D721Med (cell line): ENCODE data around the gene TRMT44.
"Not testable (repeated sequence)": the region's sequence is repeated elsewhere in the genome, so short reads cannot be mapped to it uniquely, and the experiment has no call there.

ENCODE experiments used
- DNase-seq: peaks from one replicate; pipeline ENCODE4 v3.0.0; 2011; ENCODE audit warnings: low spot score; ENCODE audit not compliant: insufficient read length
- FAIRE-seq: peaks from 2 replicates; lab custom pipeline; 2011; peaks lifted over from hg19 to GRCh38; lab: Jason Lieb, UNC
- CTCF ChIP-seq: IDR thresholded peaks from 2 replicates; pipeline ENCODE4 v1.5.1; 2012; ENCODE audit warnings: mild to moderate bottlenecking, control low read depth; ENCODE audit not compliant: insufficient read depth; ENCODE audit errors: missing control alignments

Gene TRMT44

GRCh38 chr4:8411351-8412180, 29.0 kb upstream of the TRMT44 start:
- DNase-seq (no peak), FAIRE-seq (no peak)
- no peak for TF ChIP-seq CTCF

- FAIRE-seq = no peak
- no peak for DNase-seq
- TF ChIP-seq CTCF = no peak
Observed at GRCh38 chr4:8412288-8412687, 28.3 kb upstream of the TRMT44 start.

- no peak for TF ChIP-seq CTCF
- FAIRE-seq (no peak), DNase-seq (no peak)
Observed at GRCh38 chr4:8414377-8414776, 26.2 kb upstream of the TRMT44 start.

- DNase-seq (no peak), FAIRE-seq (no peak)
- no peak for TF ChIP-seq CTCF
Observed at GRCh38 chr4:8417071-8417614, 23.4 kb upstream of the TRMT44 start.

- TF ChIP-seq CTCF = no peak
- DNase-seq (no peak), FAIRE-seq (no peak)
Observed at GRCh38 chr4:8419222-8420041, 21.1 kb upstream of the TRMT44 start.

- DNase-seq, FAIRE-seq: not testable (repeated sequence)
Observed at GRCh38 chr4:8420151-8420550, 20.4 kb upstream of the TRMT44 start.

- no peak for TF ChIP-seq CTCF
- DNase-seq = no peak
- FAIRE-seq = no peak
Observed at GRCh38 chr4:8422327-8422726, 18.2 kb upstream of the TRMT44 start.
